ENCODE measurements around the gene PHETA1.

DNA sequence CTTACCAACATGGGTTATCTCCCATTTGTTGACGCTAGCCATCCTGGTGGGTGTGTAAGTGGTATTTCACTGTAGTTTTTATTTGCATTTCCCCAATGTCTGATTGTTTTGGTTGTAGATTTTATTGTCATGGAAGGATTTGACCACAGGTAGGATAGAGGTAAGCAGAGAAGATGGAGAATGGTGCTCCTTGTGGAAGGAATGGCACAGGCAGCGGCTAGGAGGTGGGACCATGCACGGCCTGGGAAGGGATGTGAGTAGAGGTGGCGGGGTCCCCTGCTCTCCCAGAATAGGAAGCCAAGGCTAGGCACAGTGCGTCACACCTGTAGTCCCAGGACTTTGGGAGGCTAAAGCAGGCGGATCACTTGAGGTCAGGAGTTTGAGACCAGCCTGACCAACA is 41.4 kb downstream of the PHETA1 start:
- TF ChIP-seq, protein P1, sequence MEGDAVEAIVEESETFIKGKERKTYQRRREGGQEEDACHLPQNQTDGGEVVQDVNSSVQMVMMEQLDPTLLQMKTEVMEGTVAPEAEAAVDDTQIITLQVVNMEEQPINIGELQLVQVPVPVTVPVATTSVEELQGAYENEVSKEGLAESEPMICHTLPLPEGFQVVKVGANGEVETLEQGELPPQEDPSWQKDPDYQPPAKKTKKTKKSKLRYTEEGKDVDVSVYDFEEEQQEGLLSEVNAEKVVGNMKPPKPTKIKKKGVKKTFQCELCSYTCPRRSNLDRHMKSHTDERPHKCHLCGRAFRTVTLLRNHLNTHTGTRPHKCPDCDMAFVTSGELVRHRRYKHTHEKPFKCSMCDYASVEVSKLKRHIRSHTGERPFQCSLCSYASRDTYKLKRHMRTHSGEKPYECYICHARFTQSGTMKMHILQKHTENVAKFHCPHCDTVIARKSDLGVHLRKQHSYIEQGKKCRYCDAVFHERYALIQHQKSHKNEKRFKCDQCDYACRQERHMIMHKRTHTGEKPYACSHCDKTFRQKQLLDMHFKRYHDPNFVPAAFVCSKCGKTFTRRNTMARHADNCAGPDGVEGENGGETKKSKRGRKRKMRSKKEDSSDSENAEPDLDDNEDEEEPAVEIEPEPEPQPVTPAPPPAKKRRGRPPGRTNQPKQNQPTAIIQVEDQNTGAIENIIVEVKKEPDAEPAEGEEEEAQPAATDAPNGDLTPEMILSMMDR (IDR thresholded peaks at IDR 0.05; ENCODE audit: low read depth, low read length), result no peak
- TF ChIP-seq EZH2phosphoT487 (IDR thresholded peaks at IDR 0.05; ENCODE audit: low read depth), result no peak
